H1 (cell line): ENCODE data around the gene RGS3.

Source experiments
- CBX8 ChIP-seq: fragments of 300-800, 300-1000 bp; sonication (generic); IDR thresholded peaks from 2 replicates; pipeline ENCODE4 v1.7.1; 2016; ENCODE audit warnings: low read depth, low read length, borderline replicate concordance
- JUND ChIP-seq: IDR thresholded peaks from 2 replicates; pipeline ENCODE4 v1.6.1; 2011; ENCODE audit warnings: mild to moderate bottlenecking, improper control_type of control experiment, low read length
- SP2 ChIP-seq: IDR thresholded peaks from 2 replicates; pipeline ENCODE4 v1.6.1; 2012; ENCODE audit warnings: mild to moderate bottlenecking, low read length, inconsistent platforms

DNA sequence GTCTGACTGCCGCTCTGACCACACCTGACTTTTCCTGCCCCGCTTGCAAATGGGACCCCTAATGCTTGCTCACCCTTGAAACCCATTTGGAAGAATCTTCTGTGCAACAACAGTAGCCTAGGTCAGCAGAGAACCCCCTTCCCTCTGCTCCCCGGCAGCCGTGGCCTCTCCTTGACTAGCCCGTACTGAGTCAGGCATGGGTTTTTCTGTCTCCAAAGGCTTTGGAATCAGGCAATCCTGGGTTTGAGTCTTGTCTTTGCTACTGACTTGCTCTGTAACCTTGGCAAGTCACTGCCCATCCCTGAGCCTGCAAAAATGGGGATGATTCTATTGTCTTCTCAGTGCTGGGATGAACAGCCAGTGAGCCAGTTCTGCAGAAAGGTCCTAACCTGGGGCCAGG, 135.4 kb downstream of the RGS3 start:
- TF ChIP-seq JUND, result no peak
- no peak for TF ChIP-seq SP2
- no peak for TF ChIP-seq CBX8
